K562 (cell line): ENCODE results near the gene EIF2AK2. TPM values are rescaled to one million over a fixed set of nuclear protein-coding genes. Genes with fewer than 3 reads are reported as not detected.

Experiments used
- TRIM28 ChIP-seq: fragments of 450-650 bp; IDR thresholded peaks from 2 replicates; pipeline ENCODE4 v1.6.1; 2017
- polyA plus RNA-seq, 8 experiments: library from polyadenylated mRNA; depleted of rRNA in 4 of 8; stranded (reverse) in 5 of 8; unstranded in 3 of 8; fragments of >200 nt; fragmentation: Nextera tagmentation in 2 of 8; fragmentation: Illumina TruSeq in 1 of 8; extraction: Ambion mirVana in 2 of 8; extraction: Trizol in 1 of 8; gene quantifications; 2 replicates each; pipeline versions ENCODE4 v1.2.1 to v1.2.3, GENCODE V29; 2011 to 2014; ENCODE audit warnings: inconsistent platforms in 1 of 8, missing spikeins in 1 of 8
- total RNA-seq, 7 experiments: library from RNA; depleted of rRNA in 6 of 7; stranded (reverse); fragments of >200 nt in 6 of 7; fragmentation: Illumina TruSeq in 2 of 7; extraction: Trizol in 2 of 7; gene quantifications; 2 replicates each; pipeline versions ENCODE4 v1.2.1 to v1.2.3, GENCODE V29; 2011 to 2021; ENCODE audit warnings: low replicate concordance in 1 of 7
- TF ChIP-seq, protein P1 (sequence below): fragments of 450-650 bp; IDR thresholded peaks from 2 replicates; pipeline ENCODE4 v1.6.1; 2016; ENCODE audit warnings: mild to moderate bottlenecking, moderate library complexity
- TF ChIP-seq, protein P2 (sequence below): fragments of 450-650 bp; IDR thresholded peaks from 2 replicates; pipeline ENCODE4 v1.6.1; 2014; ENCODE audit warnings: low read depth, mild to moderate bottlenecking, moderate library complexity, borderline replicate concordance

The EIF2AK2 gene
- total and polyA plus RNA-seq, 9 of the 15 experiments (the other 6 are each of a cell fraction or from before 2014, with no cell fraction given): 3.8 to 19.5 (median 13.3) TPM

DNA sequence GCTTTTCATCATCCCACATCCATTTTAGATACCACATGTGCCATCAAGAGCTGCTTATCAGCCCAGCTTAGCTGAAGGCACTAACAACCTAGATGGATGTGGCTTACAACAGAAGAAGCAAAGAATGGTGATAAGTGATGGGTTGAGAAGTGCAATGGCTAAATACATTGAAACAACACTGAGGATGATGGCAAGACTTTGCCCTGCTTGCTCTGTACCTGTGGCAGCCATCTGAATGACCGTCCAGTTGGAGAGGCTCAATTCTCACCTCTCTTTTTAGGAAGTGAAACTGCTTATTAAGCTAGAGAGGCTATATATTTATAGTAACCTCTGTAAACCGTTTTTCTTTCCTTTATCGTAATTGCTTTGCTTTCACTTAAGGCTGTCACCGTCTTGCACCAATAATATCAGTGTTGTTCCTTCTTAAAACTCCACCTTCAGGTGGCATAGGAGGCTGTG is 66.7 kb downstream of the EIF2AK2 start (continued):
- TF ChIP-seq, protein P1, sequence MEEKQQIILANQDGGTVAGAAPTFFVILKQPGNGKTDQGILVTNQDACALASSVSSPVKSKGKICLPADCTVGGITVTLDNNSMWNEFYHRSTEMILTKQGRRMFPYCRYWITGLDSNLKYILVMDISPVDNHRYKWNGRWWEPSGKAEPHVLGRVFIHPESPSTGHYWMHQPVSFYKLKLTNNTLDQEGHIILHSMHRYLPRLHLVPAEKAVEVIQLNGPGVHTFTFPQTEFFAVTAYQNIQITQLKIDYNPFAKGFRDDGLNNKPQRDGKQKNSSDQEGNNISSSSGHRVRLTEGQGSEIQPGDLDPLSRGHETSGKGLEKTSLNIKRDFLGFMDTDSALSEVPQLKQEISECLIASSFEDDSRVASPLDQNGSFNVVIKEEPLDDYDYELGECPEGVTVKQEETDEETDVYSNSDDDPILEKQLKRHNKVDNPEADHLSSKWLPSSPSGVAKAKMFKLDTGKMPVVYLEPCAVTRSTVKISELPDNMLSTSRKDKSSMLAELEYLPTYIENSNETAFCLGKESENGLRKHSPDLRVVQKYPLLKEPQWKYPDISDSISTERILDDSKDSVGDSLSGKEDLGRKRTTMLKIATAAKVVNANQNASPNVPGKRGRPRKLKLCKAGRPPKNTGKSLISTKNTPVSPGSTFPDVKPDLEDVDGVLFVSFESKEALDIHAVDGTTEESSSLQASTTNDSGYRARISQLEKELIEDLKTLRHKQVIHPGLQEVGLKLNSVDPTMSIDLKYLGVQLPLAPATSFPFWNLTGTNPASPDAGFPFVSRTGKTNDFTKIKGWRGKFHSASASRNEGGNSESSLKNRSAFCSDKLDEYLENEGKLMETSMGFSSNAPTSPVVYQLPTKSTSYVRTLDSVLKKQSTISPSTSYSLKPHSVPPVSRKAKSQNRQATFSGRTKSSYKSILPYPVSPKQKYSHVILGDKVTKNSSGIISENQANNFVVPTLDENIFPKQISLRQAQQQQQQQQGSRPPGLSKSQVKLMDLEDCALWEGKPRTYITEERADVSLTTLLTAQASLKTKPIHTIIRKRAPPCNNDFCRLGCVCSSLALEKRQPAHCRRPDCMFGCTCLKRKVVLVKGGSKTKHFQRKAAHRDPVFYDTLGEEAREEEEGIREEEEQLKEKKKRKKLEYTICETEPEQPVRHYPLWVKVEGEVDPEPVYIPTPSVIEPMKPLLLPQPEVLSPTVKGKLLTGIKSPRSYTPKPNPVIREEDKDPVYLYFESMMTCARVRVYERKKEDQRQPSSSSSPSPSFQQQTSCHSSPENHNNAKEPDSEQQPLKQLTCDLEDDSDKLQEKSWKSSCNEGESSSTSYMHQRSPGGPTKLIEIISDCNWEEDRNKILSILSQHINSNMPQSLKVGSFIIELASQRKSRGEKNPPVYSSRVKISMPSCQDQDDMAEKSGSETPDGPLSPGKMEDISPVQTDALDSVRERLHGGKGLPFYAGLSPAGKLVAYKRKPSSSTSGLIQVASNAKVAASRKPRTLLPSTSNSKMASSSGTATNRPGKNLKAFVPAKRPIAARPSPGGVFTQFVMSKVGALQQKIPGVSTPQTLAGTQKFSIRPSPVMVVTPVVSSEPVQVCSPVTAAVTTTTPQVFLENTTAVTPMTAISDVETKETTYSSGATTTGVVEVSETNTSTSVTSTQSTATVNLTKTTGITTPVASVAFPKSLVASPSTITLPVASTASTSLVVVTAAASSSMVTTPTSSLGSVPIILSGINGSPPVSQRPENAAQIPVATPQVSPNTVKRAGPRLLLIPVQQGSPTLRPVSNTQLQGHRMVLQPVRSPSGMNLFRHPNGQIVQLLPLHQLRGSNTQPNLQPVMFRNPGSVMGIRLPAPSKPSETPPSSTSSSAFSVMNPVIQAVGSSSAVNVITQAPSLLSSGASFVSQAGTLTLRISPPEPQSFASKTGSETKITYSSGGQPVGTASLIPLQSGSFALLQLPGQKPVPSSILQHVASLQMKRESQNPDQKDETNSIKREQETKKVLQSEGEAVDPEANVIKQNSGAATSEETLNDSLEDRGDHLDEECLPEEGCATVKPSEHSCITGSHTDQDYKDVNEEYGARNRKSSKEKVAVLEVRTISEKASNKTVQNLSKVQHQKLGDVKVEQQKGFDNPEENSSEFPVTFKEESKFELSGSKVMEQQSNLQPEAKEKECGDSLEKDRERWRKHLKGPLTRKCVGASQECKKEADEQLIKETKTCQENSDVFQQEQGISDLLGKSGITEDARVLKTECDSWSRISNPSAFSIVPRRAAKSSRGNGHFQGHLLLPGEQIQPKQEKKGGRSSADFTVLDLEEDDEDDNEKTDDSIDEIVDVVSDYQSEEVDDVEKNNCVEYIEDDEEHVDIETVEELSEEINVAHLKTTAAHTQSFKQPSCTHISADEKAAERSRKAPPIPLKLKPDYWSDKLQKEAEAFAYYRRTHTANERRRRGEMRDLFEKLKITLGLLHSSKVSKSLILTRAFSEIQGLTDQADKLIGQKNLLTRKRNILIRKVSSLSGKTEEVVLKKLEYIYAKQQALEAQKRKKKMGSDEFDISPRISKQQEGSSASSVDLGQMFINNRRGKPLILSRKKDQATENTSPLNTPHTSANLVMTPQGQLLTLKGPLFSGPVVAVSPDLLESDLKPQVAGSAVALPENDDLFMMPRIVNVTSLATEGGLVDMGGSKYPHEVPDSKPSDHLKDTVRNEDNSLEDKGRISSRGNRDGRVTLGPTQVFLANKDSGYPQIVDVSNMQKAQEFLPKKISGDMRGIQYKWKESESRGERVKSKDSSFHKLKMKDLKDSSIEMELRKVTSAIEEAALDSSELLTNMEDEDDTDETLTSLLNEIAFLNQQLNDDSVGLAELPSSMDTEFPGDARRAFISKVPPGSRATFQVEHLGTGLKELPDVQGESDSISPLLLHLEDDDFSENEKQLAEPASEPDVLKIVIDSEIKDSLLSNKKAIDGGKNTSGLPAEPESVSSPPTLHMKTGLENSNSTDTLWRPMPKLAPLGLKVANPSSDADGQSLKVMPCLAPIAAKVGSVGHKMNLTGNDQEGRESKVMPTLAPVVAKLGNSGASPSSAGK: no peak
- TF ChIP-seq, protein P2, sequence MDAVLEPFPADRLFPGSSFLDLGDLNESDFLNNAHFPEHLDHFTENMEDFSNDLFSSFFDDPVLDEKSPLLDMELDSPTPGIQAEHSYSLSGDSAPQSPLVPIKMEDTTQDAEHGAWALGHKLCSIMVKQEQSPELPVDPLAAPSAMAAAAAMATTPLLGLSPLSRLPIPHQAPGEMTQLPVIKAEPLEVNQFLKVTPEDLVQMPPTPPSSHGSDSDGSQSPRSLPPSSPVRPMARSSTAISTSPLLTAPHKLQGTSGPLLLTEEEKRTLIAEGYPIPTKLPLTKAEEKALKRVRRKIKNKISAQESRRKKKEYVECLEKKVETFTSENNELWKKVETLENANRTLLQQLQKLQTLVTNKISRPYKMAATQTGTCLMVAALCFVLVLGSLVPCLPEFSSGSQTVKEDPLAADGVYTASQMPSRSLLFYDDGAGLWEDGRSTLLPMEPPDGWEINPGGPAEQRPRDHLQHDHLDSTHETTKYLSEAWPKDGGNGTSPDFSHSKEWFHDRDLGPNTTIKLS: no peak
- TF ChIP-seq TRIM28: no peak
